BE2C (cell line): ENCODE data around the gene CRHR1.

Experiments used
- DNase-seq: peaks from one replicate; pipeline ENCODE4 v3.0.0-alpha.2; 2020
- H3K27me3 ChIP-seq: fragments of 250-450 bp; sonication (Bioruptor Pico); 2 replicates; pipeline ENCODE4 v1.5.1; 2020; ENCODE audit warnings: mild to moderate bottlenecking
- H3K36me3 ChIP-seq: fragments of 250-450 bp; sonication (Bioruptor Pico); 2 replicates; pipeline ENCODE4 v1.5.1; 2020; ENCODE audit warnings: mild to moderate bottlenecking
- H3K4me1 ChIP-seq: fragments of 250-450 bp; sonication (Bioruptor Pico); 2 replicates; pipeline ENCODE4 v1.5.1; 2020
- H3K4me3 ChIP-seq: 2 replicates; pipeline ENCODE4 v1.5.1; 2011; ENCODE audit warnings: low read depth, low read length
- H3K9me3 ChIP-seq: fragments of 250-450 bp; sonication (Bioruptor Pico); 2 replicates; pipeline ENCODE4 v1.5.1; 2020
- TF ChIP-seq, protein P1 (sequence below): IDR thresholded peaks from 2 replicates; pipeline ENCODE4 v1.5.1; 2012; ENCODE audit warnings: mild to moderate bottlenecking, low read depth, low read length

Gene CRHR1

DNA sequence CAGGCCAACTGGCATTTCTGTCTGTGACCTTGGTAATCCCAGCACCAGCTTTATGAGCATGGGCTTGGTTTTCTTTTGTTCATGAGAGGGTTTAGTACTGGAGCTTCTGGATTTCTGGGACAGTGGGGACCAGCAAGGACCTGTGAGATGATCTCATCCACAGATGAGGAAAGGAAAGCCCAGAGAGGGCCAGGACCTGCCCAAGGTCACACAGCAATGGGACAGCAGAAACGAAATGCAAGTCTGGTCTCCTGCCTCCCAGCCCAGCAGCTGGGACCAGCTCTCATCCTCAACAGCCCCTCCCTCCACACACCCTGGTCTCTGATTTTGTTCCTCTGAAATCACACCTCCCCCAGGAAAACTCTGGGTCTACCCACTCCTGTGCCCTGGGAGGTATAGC, 67.8 kb downstream of the CRHR1 start:
- Histone ChIP-seq H3K9me3 (no peaks in the 10 kb centered on the region), H3K4me1 (no peaks in the 10 kb centered on the region), H3K4me3 (no peak overlapping the region), H3K27me3 (peaks cover 3% of the 10 kb centered on the region; the same call in 1 of the 2 replicates), H3K36me3 (no peaks in the 10 kb centered on the region)
- DNase-seq: no peak
- TF ChIP-seq, protein P1, sequence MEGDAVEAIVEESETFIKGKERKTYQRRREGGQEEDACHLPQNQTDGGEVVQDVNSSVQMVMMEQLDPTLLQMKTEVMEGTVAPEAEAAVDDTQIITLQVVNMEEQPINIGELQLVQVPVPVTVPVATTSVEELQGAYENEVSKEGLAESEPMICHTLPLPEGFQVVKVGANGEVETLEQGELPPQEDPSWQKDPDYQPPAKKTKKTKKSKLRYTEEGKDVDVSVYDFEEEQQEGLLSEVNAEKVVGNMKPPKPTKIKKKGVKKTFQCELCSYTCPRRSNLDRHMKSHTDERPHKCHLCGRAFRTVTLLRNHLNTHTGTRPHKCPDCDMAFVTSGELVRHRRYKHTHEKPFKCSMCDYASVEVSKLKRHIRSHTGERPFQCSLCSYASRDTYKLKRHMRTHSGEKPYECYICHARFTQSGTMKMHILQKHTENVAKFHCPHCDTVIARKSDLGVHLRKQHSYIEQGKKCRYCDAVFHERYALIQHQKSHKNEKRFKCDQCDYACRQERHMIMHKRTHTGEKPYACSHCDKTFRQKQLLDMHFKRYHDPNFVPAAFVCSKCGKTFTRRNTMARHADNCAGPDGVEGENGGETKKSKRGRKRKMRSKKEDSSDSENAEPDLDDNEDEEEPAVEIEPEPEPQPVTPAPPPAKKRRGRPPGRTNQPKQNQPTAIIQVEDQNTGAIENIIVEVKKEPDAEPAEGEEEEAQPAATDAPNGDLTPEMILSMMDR: no peak

DNA sequence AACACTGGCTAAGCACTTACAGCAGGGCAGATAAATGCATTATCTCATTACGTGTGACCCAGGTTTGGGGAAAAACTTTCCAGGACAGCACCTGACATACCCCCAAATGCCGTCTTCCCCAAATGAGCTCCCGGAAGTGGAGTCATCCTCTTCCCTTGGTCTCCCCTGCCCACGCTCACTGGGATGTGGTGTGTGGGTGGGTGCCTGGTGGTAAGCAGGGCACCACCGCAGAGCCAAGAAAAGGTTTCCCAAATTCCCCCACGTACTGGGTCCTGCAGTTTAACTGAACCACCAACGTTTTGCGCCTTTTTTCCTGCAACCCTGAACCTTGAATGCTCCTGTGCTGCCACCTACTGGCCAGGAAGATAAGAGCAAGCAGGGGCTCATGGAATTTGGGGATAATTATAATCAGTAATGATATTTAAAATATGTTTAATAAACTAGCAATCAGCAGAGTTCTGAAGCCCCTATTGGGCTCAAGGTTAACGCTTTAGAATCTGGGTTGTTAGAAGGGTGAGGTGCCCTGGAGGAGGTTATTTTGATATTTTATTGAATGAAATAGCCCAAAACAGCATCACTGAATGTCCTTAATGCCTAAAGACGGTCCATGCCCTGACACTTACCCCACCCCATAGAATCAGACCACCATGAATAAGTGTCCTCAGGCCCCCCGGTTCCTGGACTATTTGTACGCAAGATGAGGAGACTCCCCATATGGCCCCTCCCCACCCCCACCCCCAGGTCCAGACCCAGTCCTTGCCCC, 68.6 kb downstream of the CRHR1 start:
- Histone ChIP-seq H3K36me3 (no peaks in the 10 kb centered on the region), H3K9me3 (no peaks in the 10 kb centered on the region), H3K4me1 (no peaks in the 10 kb centered on the region), H3K4me3 (no peak overlapping the region), H3K27me3 (peaks cover 3% of the 10 kb centered on the region; the same call in 1 of the 2 replicates)
- TF ChIP-seq, protein P1: peak; percentile 97
- peak; percentile 74 for DNase-seq

DNA sequence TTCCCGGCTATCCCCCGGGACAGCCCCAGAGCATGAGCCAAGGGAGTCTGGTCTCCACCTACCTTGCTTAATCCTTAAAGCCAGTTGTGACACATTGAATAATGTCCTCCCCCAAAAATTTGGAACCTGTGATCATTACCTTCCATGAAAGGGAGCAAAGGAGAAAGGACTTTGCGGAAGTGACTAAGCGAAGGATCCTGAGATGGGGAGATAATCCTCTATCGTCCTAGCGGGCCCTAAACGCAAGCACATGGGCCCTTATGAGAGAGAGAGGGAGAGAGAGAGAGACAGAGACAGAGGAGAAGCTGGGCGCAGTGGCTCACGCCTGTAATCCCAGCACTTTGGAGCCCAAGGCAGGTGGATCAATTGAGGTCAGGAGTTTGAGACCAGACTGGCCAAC, 70.1 kb downstream of the CRHR1 start:
- TF ChIP-seq, protein P1: no peak
- no peak for DNase-seq
- Histone ChIP-seq H3K9me3 (no peaks in the 10 kb centered on the region), H3K36me3 (no peaks in the 10 kb centered on the region), H3K27me3 (peaks cover 3% of the 10 kb centered on the region; the same call in 1 of the 2 replicates), H3K4me1 (no peaks in the 10 kb centered on the region), H3K4me3 (no peak overlapping the region)

DNA sequence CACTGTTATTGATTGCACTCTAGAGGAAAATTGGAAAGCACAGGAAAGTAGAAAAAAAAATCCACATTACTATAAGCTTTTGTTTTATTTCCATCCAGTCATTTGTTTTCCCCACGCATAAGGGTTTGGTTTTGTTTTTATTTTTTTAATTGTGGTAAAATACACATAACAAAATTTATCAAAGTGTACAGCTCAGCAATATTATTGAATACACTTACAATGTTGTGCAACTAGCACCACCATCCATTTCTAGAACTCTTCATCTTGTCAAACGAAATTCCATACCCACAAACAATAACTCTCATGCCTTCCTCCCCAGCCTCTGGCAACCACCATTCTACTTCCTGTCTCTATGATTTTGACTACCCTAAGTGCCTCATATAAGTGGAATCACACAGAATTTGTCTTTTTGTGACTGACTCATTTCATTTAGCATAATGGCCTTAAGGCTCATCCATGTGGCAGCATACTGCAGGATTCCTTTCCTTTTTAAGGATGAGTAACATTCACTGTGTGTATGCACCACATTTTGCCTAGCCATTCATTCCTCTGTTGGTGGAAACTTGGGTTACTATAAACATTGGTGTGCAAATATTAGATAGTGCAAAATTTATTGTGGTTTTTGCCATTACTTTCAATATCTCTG, 71.7 kb downstream of the CRHR1 start:
- Histone ChIP-seq H3K4me3 (no peak overlapping the region), H3K4me1 (no peaks in the 10 kb centered on the region), H3K36me3 (no peaks in the 10 kb centered on the region), H3K27me3 (peaks cover 3% of the 10 kb centered on the region; the same call in 1 of the 2 replicates), H3K9me3 (no peaks in the 10 kb centered on the region)
- TF ChIP-seq, protein P1: no peak
- DNase-seq: no peak

DNA sequence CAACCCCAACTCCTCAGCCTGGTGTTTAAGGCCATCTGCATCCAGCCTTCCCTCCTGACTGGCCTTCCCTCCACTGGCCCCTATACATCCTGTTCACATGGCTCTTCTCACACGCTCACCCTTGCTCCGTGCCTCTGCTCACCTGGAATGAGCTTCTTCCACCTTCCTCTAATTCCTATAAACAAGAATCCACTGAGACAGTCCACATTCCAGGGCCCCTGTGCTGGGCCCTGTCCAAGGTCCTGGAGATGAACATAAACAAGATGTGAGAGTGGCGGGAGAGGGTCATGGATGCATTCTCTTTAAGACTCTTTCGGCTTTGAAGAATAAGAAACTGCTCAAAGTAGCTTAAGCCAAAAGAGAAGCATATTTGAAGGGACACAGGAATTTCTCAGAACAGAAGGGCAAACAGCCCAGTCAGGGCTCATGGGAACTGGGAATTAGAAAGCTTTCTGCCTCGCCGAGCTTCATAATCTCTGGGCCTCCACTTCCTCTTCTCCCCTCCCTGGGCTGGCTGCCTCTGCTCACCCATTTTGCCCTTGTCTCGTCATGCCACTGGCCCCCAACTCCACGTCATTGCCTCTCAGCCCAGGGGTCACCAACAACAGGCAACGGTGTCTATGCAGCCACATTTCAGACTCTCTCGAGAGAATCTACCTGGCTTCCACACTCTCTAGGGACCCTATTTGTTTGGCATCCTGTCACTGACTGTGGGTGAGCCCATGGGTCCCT, 74.0 kb downstream of the CRHR1 start:
- H3K4me1 ChIP-seq: peaks cover 3% of the 10 kb centered on the region; the same call in 1 of the 2 replicates
- no peaks in the 10 kb centered on the region for H3K36me3 ChIP-seq
- TF ChIP-seq, protein P1: no peak
- no peaks in the 10 kb centered on the region for H3K27me3 ChIP-seq
- no peaks in the 10 kb centered on the region for H3K9me3 ChIP-seq
- H3K4me3 ChIP-seq: no peak overlapping the region
- no peak for DNase-seq
